GM23338 (cell line): Measurements from ENCODE around the gene HGF. TPM values are rescaled to one million over a fixed set of nuclear protein-coding genes. Genes with fewer than 3 reads are reported as not detected.

Source experiments
- ATAC-seq: fragments of 200-7000 bp; cut with Tn5 transposase; 3 replicates; pipeline ENCODE4 v1.9.1; 2020
- DNase-seq: peaks from one replicate; pipeline ENCODE4 v3.0.0-alpha.2; 2015; ENCODE audit warnings: low spot score
- H2AFZ ChIP-seq: fragments of 200-600 bp; sonication (generic); 2 replicates; pipeline ENCODE4 v1.8.0; 2016; ENCODE audit warnings: antibody characterized with exemption, mild to moderate bottlenecking, moderate library complexity
- H3F3A ChIP-seq: fragments of 200-600 bp; sonication (generic); replicated peaks from 2 replicates; pipeline ENCODE4 v1.8.0; 2017; ENCODE audit warnings: antibody characterized with exemption, mixed run types, low read depth
- H3K27ac ChIP-seq: fragments of 200-600 bp; sonication (generic); 2 replicates; pipeline ENCODE4 v1.6.1; 2016; ENCODE audit warnings: low read depth
- H3K27me3 ChIP-seq: fragments of 200-600 bp; sonication (generic); 2 replicates; pipeline ENCODE4 v1.8.0; 2016; ENCODE audit warnings: mild to moderate bottlenecking, mixed run types, moderate library complexity; ENCODE audit not compliant: insufficient read depth
- H3K36me3 ChIP-seq: fragments of 200-600 bp; sonication (generic); 2 replicates; pipeline ENCODE4 v1.8.0; 2016; ENCODE audit warnings: mild to moderate bottlenecking; ENCODE audit not compliant: insufficient read depth
- H3K4me1 ChIP-seq: fragments of 200-600 bp; sonication (generic); 2 replicates; pipeline ENCODE4 v1.8.0; 2016; ENCODE audit warnings: mild to moderate bottlenecking, moderate library complexity; ENCODE audit not compliant: insufficient read depth
- H3K4me2 ChIP-seq: fragments of 200-600 bp; sonication (generic); 2 replicates; pipeline ENCODE4 v1.7.1; 2017; ENCODE audit warnings: mixed run types
- H3K4me3 ChIP-seq: fragments of 200-600 bp; sonication (generic); 2 replicates; pipeline ENCODE4 v1.6.1; 2016; ENCODE audit warnings: mixed run types
- H3K79me2 ChIP-seq: fragments of 200-600 bp; sonication (generic); replicated peaks from 2 replicates; pipeline ENCODE4 v1.8.0; 2017; ENCODE audit warnings: mild to moderate bottlenecking; ENCODE audit not compliant: insufficient read depth
- H3K9me2 ChIP-seq: fragments of 200-600 bp; sonication (generic); 2 replicates; pipeline ENCODE4 v1.8.0; 2017; ENCODE audit not compliant: insufficient read depth
- H4K20me1 ChIP-seq: fragments of 200-600 bp; sonication (generic); replicated peaks from 2 replicates; pipeline ENCODE4 v1.8.0; 2017; ENCODE audit warnings: mild to moderate bottlenecking; ENCODE audit not compliant: insufficient read depth
- H3K27ac Mint-ChIP-seq: 2 replicates; pipeline ENCODE4 v1.8.0; 2020; ENCODE audit warnings: inconsistent platforms, mild to moderate bottlenecking, moderate library complexity, mixed read lengths
- H3K27me3 Mint-ChIP-seq: 3 replicates; pipeline ENCODE4 v1.8.0; 2022; ENCODE audit warnings: low read depth, mild to moderate bottlenecking, moderate library complexity, mixed read lengths, inconsistent platforms; ENCODE audit not compliant: insufficient read depth, poor library complexity
- H3K36me3 Mint-ChIP-seq: 3 replicates; pipeline ENCODE4 v1.8.0; 2021; ENCODE audit warnings: low read depth, mild to moderate bottlenecking, inconsistent platforms, moderate library complexity, mixed read lengths
- H3K4me1 Mint-ChIP-seq: 3 replicates; pipeline ENCODE4 v1.8.0; 2020; ENCODE audit warnings: mild to moderate bottlenecking, inconsistent platforms, mixed read lengths
- H3K4me3 Mint-ChIP-seq: 3 replicates; pipeline ENCODE4 v1.8.0; 2021; ENCODE audit warnings: moderate library complexity, mild to moderate bottlenecking, inconsistent platforms, mixed read lengths
- H3K9me3 Mint-ChIP-seq: 3 replicates; pipeline ENCODE4 v1.8.0; 2020; ENCODE audit warnings: moderate library complexity, mild to moderate bottlenecking, inconsistent platforms, mixed read lengths
- CREB1 ChIP-seq: fragments of 250-450 bp; sonication (Bioruptor Pico); IDR thresholded peaks from 2 replicates; pipeline ENCODE4 v1.5.0; 2020; ENCODE audit warnings: low read depth, mild to moderate bottlenecking, moderate library complexity
- CTCF ChIP-seq, 2 experiments: fragments of 200-600 bp in 1 of 2; sonication (generic) in 1 of 2; conservative IDR thresholded peaks; 2 replicates each; pipeline versions ENCODE4 v1.5.1 to v1.6.1; 2016 to 2017; ENCODE audit warnings: antibody characterized with exemption in 2 of 2, low read depth in 2 of 2, mild to moderate bottlenecking in 2 of 2, moderate library complexity in 1 of 2
- EZH2 ChIP-seq: fragments of 200-600 bp; sonication (generic); IDR thresholded peaks from one replicate; pipeline ENCODE4 v1.8.0; 2017; ENCODE audit warnings: antibody characterized with exemption, mild to moderate bottlenecking, low read depth; ENCODE audit not compliant: unreplicated experiment
- EZH2phosphoT487 ChIP-seq: fragments of 200-600 bp; sonication (generic); IDR thresholded peaks from one replicate; pipeline ENCODE4 v1.8.1; 2018; ENCODE audit warnings: antibody characterized with exemption; ENCODE audit not compliant: unreplicated experiment
- JUNB ChIP-seq: IDR thresholded peaks from one replicate; pipeline ENCODE4 v1.6.1; 2016; ENCODE audit warnings: antibody characterized with exemption; ENCODE audit not compliant: unreplicated experiment
- NANOG ChIP-seq: IDR thresholded peaks from 2 replicates; pipeline ENCODE4 v1.6.1; 2016; ENCODE audit warnings: antibody characterized with exemption, borderline replicate concordance
- POLR2AphosphoS5 ChIP-seq: IDR thresholded peaks from 2 replicates; pipeline ENCODE4 v1.6.1; 2016; ENCODE audit warnings: antibody characterized with exemption, low read depth
- REST ChIP-seq: IDR thresholded peaks from one replicate; pipeline ENCODE4 v1.6.1; 2018; ENCODE audit warnings: antibody characterized with exemption; ENCODE audit not compliant: unreplicated experiment
- STAT1 ChIP-seq: IDR thresholded peaks from one replicate; pipeline ENCODE4 v1.6.1; 2016; ENCODE audit warnings: antibody characterized with exemption; ENCODE audit not compliant: unreplicated experiment
- ZNF114 ChIP-seq: fragments of 250-450 bp; sonication (Bioruptor Pico); IDR thresholded peaks from 2 replicates; pipeline ENCODE4 v1.5.0; 2020; ENCODE audit warnings: mild to moderate bottlenecking, moderate library complexity
- ZNF331 ChIP-seq: fragments of 250-450 bp; sonication (Bioruptor Pico); IDR thresholded peaks from 2 replicates; pipeline ENCODE4 v1.5.0; 2020; ENCODE audit warnings: low read depth, mild to moderate bottlenecking, moderate library complexity
- polyA plus RNA-seq: library from polyadenylated mRNA; unstranded; fragments of >200 nt; fragmentation: Nextera tagmentation; extraction: Ambion mirVana; gene quantifications from 2 replicates; pipeline ENCODE4 v1.2.1, GENCODE V29; 2016
- total RNA-seq: library from RNA; depleted of rRNA; stranded (reverse); fragments of >200 nt; shearing (Covaris generic); gene quantifications from 2 replicates; pipeline ENCODE4 v1.2.3, GENCODE V29; 2014
- TF ChIP-seq, protein P1 (sequence below): IDR thresholded peaks from 2 replicates; pipeline ENCODE4 v1.6.1; 2016; ENCODE audit warnings: antibody characterized with exemption

The HGF gene
- total and polyA plus RNA-seq, 2 experiments from 2014 or later, result 0.24 to 1.1 TPM

DNA sequence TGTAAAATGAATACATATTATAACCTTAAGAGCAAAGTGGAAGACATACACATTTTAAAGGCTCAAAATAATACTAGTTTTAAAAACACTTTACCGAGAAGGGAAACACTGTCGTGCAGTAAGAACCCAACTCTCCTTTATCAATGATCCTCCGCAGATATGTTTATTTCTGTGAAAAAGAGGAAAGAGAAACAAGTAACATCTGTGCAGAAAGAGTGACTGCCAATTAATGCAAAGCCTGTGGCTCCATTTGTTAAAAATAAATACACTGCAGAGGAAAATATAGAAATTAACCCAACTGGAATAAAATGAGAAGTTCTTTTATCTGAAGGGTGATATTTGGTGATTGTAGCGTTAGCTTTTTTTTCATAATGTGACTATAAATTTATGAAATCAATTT lies 62.7 kb downstream of the HGF start (continued):
- TF ChIP-seq CTCF (conservative IDR thresholded peaks at IDR 0.05; ENCODE audit: low read depth in 2 of 2) (no peak), ZNF331 (CRISPR knock-in tag) (no peak), STAT1 (no peak), EZH2phosphoT487 (no peak), REST (no peak)
- TF ChIP-seq, protein P1, sequence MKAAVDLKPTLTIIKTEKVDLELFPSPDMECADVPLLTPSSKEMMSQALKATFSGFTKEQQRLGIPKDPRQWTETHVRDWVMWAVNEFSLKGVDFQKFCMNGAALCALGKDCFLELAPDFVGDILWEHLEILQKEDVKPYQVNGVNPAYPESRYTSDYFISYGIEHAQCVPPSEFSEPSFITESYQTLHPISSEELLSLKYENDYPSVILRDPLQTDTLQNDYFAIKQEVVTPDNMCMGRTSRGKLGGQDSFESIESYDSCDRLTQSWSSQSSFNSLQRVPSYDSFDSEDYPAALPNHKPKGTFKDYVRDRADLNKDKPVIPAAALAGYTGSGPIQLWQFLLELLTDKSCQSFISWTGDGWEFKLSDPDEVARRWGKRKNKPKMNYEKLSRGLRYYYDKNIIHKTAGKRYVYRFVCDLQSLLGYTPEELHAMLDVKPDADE, result no peak

DNA sequence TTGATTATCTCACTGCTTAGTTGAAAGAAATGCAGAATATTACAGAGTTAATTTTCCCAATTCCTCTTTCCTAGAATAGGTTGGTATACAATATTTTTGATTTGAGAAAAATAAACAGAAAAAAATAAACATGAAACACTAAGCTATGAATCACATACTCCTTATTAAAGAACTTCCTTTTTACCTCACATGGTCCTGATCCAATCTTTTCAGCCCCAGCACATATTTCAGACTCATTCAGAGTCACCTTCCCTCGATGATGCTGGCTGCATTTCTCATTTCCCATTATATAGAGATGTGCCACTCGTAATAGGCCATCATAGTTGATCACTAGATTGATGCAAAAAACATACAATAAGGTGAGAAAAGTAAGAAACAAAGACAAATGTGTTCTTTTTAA lies 64.6 kb downstream of the HGF start:
- Mint-ChIP-seq H3K9me3 (no peaks in the 10 kb centered on the region), H3K27me3 (no peaks in the 10 kb centered on the region), H3K4me3 (no peak overlapping the region), H3K27ac (no peak overlapping the region; the same call in 1 of the 2 replicates), H3K4me1 (peaks cover 28% of the 10 kb centered on the region; the same call in 2 of the 3 replicates), H3K36me3 (no peaks in the 10 kb centered on the region)
- Histone ChIP-seq H3K4me2 (no peak overlapping the region), H3F3A (no peaks in the 10 kb centered on the region), H3K9me2 (no peaks in the 10 kb centered on the region), H3K36me3 (no peaks in the 10 kb centered on the region), H4K20me1 (no peaks in the 10 kb centered on the region), H3K4me1 (peaks cover 12% of the 10 kb centered on the region; the same call in 1 of the 2 replicates), H3K79me2 (no peaks in the 10 kb centered on the region), H3K27me3 (no peaks in the 10 kb centered on the region), H3K27ac (no peak overlapping the region), H2AFZ (no peak overlapping the region), H3K4me3 (no peak overlapping the region)
- no peak for DNase-seq
- no peak for ATAC-seq
- TF ChIP-seq STAT1 (no peak), ZNF114 (no peak), POLR2AphosphoS5 (no peak), EZH2 (no peak), JUNB (no peak), NANOG (no peak), EZH2phosphoT487 (no peak), CREB1 (CRISPR knock-in tag) (no peak)
- TF ChIP-seq, protein P1, result no peak
